EH (cell line): ENCODE results near the gene DDX27.

Experiments used
- DNase-seq: peaks from one replicate; pipeline ENCODE4 v3.0.0-alpha.2; 2015; ENCODE audit warnings: low read depth

DDX27 gene

DNA sequence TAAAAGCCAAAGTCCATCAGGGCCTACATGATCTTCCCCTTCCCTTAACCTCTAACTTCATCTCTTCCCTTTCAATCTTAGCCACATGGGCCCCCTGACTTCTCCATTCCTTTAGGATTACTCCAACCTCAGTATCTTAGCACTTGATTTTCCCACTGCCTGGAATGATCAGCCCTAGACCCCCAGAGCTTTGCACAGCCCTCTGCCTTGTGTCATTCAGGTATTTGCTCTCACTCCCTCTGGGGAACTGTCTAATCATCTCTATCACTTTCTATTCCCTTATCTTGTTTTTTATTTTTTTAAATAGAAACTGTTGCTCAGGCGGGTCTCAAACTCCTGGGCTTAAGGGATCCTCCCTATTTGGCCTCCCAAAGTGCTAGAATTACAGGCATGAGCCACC lies 72.0 kb downstream of the DDX27 start:
- DNase-seq = no peak

DNA sequence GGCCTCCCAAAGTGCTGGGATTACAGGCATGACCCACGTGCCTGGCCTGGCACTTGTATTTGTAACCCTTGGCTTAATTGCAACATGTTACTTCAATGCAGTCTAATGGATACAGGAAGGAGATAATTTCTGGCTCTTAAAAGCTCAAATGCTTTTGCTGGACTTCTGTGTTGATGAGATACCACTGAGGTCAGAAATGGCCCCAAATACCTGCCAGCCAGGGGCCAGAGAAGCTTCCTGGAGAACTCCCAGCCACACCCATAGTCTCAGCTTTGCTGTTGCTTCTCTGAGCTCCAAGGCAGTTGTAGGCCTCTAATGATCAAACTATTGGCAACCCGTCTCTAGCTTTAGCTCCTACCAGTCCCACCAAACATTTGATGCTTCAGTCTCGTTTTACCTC lies 72.8 kb downstream of the DDX27 start:
- no peak for DNase-seq

DNA sequence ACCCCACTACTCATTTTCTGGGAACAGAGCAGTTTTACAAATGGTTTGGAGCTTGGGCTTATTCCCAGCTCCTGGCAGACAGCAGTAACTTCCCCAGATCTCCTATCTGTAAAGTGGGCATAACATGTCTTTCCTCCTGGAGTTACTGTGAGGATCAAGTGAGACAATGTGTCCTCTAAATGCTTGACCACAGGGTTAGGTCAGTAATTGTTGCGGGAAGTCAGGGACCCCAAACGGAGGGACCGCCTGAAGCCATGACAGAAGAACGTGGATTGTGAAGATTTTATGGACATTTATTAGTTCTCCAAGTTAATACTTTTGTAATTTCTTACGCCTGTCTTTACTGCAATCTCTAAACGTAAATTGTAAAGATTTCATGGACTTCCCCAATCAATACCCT lies 73.9 kb downstream of the DDX27 start:
- no peak for DNase-seq
